ENCODE measurements around the gene TRPC4AP.

Gene TRPC4AP

GRCh38 chr20:34987288-34988190 is 105.1 kb downstream of the TRPC4AP start:
- H3K27ac ChIP-seq, result no peak overlapping the region
- no peak for TF ChIP-seq CTCF (conservative IDR thresholded peaks at IDR 0.05)

- no peak for TF ChIP-seq CTCF (conservative IDR thresholded peaks at IDR 0.05)
- H3K27ac ChIP-seq, result no peak overlapping the region
These were observed 106.0 kb downstream of the TRPC4AP start for GRCh38 chr20:34986311-34987287.

- TF ChIP-seq CTCF (conservative IDR thresholded peaks at IDR 0.05), result no peak
- no peak overlapping the region for H3K27ac ChIP-seq
These were observed 106.9 kb downstream of the TRPC4AP start for GRCh38 chr20:34985461-34986310.

- TF ChIP-seq CTCF (conservative IDR thresholded peaks at IDR 0.05), result no peak
- no peak overlapping the region for H3K27ac ChIP-seq
These were observed 107.8 kb downstream of the TRPC4AP start for GRCh38 chr20:34984756-34985261.

GRCh38 chr20:34983995-34984735 is 108.4 kb downstream of the TRPC4AP start:
- no peak for TF ChIP-seq CTCF (conservative IDR thresholded peaks at IDR 0.05)
- H3K27ac ChIP-seq, result no peak overlapping the region

- H3K27ac ChIP-seq, result no peak overlapping the region
- no peak for TF ChIP-seq CTCF (conservative IDR thresholded peaks at IDR 0.05)
These were observed 109.4 kb downstream of the TRPC4AP start for GRCh38 chr20:34983089-34983820.
